ENCODE measurements around the gene PHF20.
"Not testable (repeated sequence)": the region's sequence is repeated elsewhere in the genome, so short reads cannot be mapped to it uniquely, and the experiment has no call there.

Gene PHF20

GRCh38 chr20:35891375-35891774 lies 119.6 kb downstream of the PHF20 start:
- no peak for DNase-seq

GRCh38 chr20:35892871-35893270 lies 121.1 kb downstream of the PHF20 start:
- no peak for DNase-seq

GRCh38 chr20:35893942-35894341 lies 122.1 kb downstream of the PHF20 start:
- no peak for DNase-seq

- not testable (repeated sequence) for DNase-seq
Measured at GRCh38 chr20:35895516-35895915, 123.7 kb downstream of the PHF20 start.

DNA sequence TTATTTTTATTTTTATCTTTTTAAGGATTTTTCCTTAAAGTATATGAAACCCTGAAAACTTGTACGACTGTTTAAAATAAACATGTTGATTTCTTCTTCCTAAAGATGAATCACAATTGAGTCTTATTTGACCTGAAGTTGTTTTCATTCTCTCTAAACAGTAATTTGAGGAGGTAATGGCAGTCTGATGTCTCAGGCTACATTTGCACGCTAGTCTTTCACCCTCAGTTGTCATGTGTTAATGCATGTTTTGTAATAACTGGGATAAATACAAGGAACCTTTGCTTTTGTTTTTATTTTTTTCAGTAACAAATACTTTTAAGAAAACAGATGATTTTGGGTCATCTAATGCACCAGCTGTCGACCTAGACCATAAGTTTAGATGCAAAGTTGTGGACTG lies 127.2 kb downstream of the PHF20 start:
- no peak for DNase-seq

- not testable (repeated sequence) for DNase-seq
Measured at GRCh38 chr20:35901230-35901629, 129.4 kb downstream of the PHF20 start.

GRCh38 chr20:35901678-35902544 lies 130.1 kb downstream of the PHF20 start:
- DNase-seq: no peak

DNA sequence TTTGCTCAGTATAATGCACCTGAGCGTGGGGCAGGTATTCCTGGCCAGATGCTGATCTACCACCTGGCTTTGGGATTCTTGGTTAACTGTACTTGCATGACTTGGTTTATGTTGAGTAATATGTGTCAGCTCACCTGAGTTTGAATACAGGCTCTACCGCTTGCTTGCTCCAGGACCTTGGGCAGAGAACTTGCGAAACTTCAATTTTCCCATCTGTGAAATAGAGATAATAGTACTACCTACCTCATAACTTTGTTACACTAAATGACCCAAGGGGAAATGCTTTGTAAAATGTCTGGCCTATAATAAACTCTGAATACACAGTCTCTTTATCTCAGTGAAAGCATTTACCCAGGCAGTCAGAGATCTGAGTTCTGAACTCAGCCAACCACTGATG lies 130.7 kb downstream of the PHF20 start:
- DNase-seq: no peak

GRCh38 chr20:35903843-35904242 lies 132.0 kb downstream of the PHF20 start:
- no peak for DNase-seq

DNA sequence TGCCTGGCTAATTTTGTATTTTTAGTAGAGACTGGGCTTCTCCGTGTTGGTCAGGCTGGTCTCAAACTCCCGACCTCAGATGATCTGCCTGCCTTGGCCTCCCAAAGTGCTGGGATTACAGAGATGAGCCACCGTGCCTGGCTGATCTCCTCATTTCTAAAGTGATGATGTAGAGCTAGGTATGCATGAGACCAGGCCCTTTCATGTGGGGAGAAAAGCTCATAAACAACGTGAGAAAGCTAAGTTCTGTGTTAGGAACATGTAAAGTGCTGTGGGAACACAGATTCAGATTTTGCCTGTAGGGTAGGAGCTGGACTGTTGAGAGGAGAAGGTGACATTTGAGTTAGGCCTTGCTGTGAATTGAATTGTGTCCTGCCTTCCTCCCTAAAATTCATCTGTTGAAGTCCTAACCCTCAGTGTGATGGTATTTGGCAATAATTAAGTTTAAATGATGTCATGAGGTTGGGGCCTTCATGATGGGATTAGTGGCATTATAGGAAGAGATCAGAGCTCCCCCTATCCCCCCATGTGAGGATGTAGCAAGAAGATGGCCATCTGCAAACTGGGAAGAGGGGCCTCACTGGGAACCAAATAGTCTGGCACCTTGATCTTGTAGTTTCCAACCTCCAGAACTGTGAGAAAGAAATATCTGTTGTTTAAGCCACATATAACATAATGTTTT lies 133.3 kb downstream of the PHF20 start:
- DNase-seq: no peak

DNA sequence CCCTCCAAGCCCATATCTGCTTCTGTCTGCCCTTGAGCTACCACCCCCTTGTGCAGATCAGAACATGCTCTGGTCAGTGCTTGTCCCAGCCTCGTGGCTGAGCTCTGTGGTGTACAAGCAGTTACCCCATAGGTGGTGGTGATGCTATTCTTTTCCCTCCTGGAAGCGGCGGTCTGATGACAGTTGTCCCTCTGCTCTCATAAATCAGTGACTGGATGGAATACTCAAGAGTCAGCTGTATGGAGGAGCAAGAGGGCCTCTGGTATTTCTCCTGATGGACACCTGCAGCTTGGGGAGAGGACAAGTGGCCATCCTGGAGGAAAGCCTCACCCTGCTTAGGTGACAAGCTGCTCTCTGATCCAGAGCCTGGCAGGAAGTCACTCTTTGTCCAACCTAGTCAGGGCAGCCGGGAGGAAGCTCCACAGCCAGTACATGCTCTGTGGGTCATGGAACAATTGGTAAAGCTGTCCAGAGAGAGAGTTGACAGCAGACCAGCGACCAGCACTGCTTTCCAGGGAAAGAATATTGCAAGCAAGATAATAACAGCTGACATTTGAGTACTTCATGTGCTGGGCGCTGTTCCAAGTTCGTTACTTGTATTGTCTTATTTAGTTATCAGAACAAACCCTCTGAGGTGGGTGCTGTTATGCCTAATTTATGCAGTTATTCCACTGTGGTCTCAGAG lies 135.3 kb downstream of the PHF20 start:
- no peak for DNase-seq

DNA sequence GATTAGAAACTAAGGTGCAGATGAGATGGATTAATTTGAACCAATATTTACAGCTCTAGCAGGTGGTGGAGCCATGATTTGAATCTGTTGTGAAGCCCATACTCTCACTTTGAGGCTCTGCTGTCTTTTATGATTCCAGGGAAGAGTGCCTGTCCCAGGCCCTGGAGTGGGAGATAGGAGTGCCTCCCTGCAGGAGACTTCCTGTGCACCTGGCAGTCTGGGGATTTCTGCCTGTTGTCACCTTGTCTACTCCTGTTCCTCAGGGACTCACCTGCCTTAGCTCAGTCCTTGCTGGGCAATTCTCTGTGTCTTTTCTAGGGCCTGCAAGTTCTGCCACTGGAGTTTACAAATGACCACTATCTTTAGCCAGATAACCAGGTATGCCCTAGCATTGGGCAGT lies 136.2 kb downstream of the PHF20 start:
- no peak for DNase-seq

DNA sequence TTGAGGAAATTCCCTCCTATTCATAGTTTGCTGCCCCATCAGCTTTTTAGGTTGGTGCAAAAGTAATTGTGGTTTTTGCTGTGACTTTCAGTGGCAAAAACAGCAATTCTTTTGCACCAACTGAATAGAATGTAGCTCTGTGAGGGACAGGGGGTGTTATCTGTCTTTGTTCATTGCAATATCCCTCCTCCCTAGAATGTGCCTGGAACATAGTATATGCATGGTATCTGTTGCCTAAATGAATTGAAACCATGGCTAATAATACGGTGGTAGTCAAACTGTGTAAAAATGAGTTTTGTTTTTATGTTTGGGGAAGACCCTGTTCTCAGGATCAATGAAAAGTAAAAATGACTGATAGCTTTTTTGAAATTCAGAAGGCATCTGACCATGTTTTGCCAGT lies 137.4 kb downstream of the PHF20 start:
- DNase-seq: no peak

GRCh38 chr20:35909796-35910195 lies 138.0 kb downstream of the PHF20 start:
- no peak for DNase-seq

GRCh38 chr20:35910254-35910653 lies 138.4 kb downstream of the PHF20 start:
- no peak for DNase-seq

DNA sequence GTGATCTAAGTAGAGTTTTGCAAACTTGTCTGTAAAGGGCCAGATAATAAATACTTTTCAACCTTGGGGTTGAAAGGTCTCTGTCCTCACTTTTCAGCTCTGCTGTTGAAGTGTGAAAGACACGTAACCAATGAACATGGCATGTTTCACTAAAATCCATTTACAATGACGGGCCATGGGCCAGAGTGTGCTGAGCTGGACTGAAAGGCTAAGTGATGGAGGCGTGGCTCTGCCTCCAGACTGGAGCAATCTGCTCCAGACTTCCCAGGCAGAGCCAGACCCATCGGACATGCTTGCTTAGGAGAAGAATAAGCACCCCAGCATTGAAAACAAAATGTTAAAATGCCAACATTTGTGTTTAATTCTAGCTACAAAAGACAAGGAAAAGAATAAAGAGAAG lies 141.1 kb downstream of the PHF20 start:
- no peak for DNase-seq

- no peak for DNase-seq
Measured at GRCh38 chr20:35917077-35917476, 145.3 kb downstream of the PHF20 start.

GRCh38 chr20:35918021-35918420 lies 146.2 kb downstream of the PHF20 start:
- DNase-seq: no peak

- DNase-seq: no peak
Measured at GRCh38 chr20:35920523-35920922, 148.7 kb downstream of the PHF20 start.

DNA sequence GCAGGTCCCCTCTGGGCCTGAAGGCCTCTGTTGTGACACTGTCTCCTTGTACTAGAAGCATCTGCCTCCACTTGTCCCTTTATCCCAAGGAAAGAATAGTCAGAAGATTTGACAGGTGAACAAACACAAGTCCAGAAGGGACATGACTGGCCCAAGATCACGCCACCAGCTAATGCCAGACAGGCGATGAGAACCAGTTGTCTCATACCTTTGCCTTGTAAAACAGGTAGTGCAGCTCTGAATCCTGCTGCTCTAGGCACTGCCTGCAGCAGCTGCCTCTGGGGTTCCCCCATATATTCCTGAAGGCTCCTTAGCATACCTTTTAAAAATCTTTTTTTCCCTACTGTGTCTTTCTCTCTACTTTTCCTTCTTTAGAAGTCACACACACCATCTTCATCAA lies 157.5 kb downstream of the PHF20 start:
- DNase-seq: no peak

DNA sequence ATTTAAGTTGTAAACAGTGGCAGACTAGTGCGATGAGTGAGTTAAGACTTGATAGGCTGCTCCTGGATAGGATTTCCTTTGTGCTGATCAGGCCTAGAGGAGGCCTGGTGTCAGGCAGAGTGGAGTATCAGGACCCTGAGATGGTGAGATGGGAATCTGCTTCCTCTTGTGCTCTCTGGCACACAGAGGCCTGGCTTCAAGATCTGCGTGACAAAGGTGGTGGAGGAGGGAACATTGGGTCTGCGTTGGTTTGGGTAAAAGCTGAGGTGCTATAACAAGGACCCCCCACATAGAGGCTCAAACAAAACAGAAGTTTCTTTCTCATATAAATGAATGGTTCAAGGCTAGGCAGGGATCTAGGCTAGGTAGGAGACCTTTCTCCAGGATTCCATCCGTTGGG lies 162.2 kb downstream of the PHF20 start:
- no peak for DNase-seq

DNA sequence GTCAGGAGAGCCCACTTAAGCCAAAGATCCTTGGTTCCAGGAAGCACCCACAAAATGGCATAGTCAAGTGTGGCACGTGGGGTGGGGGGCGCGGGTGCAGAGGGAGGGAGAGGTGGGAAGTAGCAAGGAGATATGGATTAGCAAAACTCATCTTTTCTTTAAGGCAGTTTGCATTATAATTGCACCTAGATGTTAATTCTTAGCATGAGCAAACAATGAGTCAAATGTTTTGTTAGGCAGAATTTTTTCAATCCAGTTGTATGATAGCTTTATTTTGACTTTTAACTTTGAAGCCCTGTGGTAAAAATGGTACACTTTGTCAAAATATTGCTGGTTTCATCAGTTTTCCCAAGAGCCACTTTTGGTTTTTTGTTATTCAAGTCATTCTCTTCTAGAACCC lies 167.4 kb downstream of the PHF20 start:
- no peak for DNase-seq

GRCh38 chr20:35941620-35942019 lies 169.8 kb downstream of the PHF20 start:
- no peak for DNase-seq

GRCh38 chr20:35942243-35942642 lies 170.4 kb downstream of the PHF20 start:
- no peak for DNase-seq
